HepG2 (cell line): ENCODE results near the gene GYS1. TPM values are rescaled to one million over a fixed set of nuclear protein-coding genes. Genes with fewer than 3 reads are reported as not detected.

Experiments
- AKNA ChIP-seq: sonication (generic); formaldehyde crosslinking; IDR thresholded peaks from 2 replicates; pipeline ENCODE4 v1.4.0; 2020; ENCODE audit warnings: missing genetic modification reagents, borderline replicate concordance
- ATF7-NPFF ChIP-seq: sonication (generic); formaldehyde crosslinking; IDR thresholded peaks from 2 replicates; pipeline ENCODE4 v1.8.1; 2023; ENCODE audit warnings: mild to moderate bottlenecking, low read depth, missing genetic modification reagents, moderate library complexity
- BATF2 ChIP-seq: sonication (generic); formaldehyde crosslinking; IDR thresholded peaks from 2 replicates; pipeline ENCODE4 v1.8.0; 2022; ENCODE audit warnings: mild to moderate bottlenecking, missing genetic modification reagents, moderate library complexity
- CHCHD3 ChIP-seq: sonication (generic); formaldehyde crosslinking; IDR thresholded peaks from 2 replicates; pipeline ENCODE4 v1.8.0; 2022; ENCODE audit warnings: mild to moderate bottlenecking, missing genetic modification reagents, moderate library complexity
- HNRNPH1 ChIP-seq: fragments of 200-400 bp; formaldehyde crosslinking; optimal IDR thresholded peaks from 2 replicates; pipeline ENCODE3; 2017; ENCODE audit warnings: mild to moderate bottlenecking, low read depth, low read length
- HOMEZ ChIP-seq: IDR thresholded peaks from 2 replicates; pipeline ENCODE4 v1.6.1; 2016; ENCODE audit warnings: low read depth
- HOXA3 ChIP-seq: sonication (generic); formaldehyde crosslinking; IDR thresholded peaks from 2 replicates; pipeline ENCODE4 v1.5.0; 2020; ENCODE audit warnings: missing genetic modification reagents
- MAFG ChIP-seq: sonication (generic); formaldehyde crosslinking; IDR thresholded peaks from 2 replicates; pipeline ENCODE4 v1.5.1; 2020; ENCODE audit warnings: mild to moderate bottlenecking, missing genetic modification reagents
- MTA3 ChIP-seq: sonication (generic); formaldehyde crosslinking; IDR thresholded peaks from 2 replicates; pipeline ENCODE4 v1.4.0; 2020; ENCODE audit warnings: missing genetic modification reagents
- NR2F2 ChIP-seq: IDR thresholded peaks from 2 replicates; pipeline ENCODE4 v1.6.1; 2012; ENCODE audit warnings: low read depth, inconsistent platforms, borderline replicate concordance
- PAXIP1 ChIP-seq: sonication (generic); formaldehyde crosslinking; conservative IDR thresholded peaks from 2 replicates; pipeline ENCODE4 v1.4.0; 2020; ENCODE audit warnings: mild to moderate bottlenecking, missing genetic modification reagents, moderate library complexity
- PHF5A ChIP-seq: IDR thresholded peaks from one replicate; pipeline ENCODE4 v1.6.1; 2018; ENCODE audit warnings: low read depth, missing genetic modification reagents; ENCODE audit not compliant: unreplicated experiment
- RNF2 ChIP-seq: fragments of 450-650 bp; conservative IDR thresholded peaks from 2 replicates; pipeline ENCODE4 v1.6.1; 2016; ENCODE audit warnings: low read depth
- TP53 ChIP-seq: sonication (generic); formaldehyde crosslinking; conservative IDR thresholded peaks from 2 replicates; pipeline ENCODE4 v1.4.0; 2020; ENCODE audit warnings: missing genetic modification reagents
- ZNF629 ChIP-seq: sonication (generic); formaldehyde crosslinking; conservative IDR thresholded peaks from 2 replicates; pipeline ENCODE4 v1.5.0; 2020; ENCODE audit warnings: missing genetic modification reagents
- ZNF704 ChIP-seq: sonication (generic); formaldehyde crosslinking; IDR thresholded peaks from 2 replicates; pipeline ENCODE4 v1.8.1; 2023; ENCODE audit warnings: mild to moderate bottlenecking, inconsistent platforms, moderate library complexity, missing genetic modification reagents, borderline replicate concordance
- polyA plus RNA-seq, 8 experiments: library from polyadenylated mRNA; depleted of rRNA in 3 of 8; stranded (reverse) in 7 of 8; unstranded in 1 of 8; fragments of >200 nt; fragmentation: Illumina TruSeq in 4 of 8; extraction: Trizol in 4 of 8; gene quantifications; 2 replicates each; pipeline versions ENCODE4 v1.2.1 to v1.2.3, GENCODE V29; 2011 to 2016; ENCODE audit warnings: low read depth in 4 of 8, missing spikeins in 1 of 8, mixed read lengths in 1 of 8; ENCODE audit not compliant: insufficient read depth in 1 of 8
- total RNA-seq, 5 experiments: library from RNA; depleted of rRNA; stranded (reverse); fragments of >200 nt; fragmentation: Illumina TruSeq; extraction: Trizol; gene quantifications; 2 replicates each; pipeline ENCODE4 v1.2.3, GENCODE V29; 2016; ENCODE audit warnings: low read depth in 1 of 5

GYS1 gene
- total and polyA plus RNA-seq, 2 of the 13 experiments (the other 11 are each of a cell fraction or from before 2014, with no cell fraction given), result 18.4 to 42.1 TPM

- 0 out of 2 replicates have a peak, but pooled peaks have one; percentile 85 for TF ChIP-seq AKNA (CRISPR knock-in tag)
- TF ChIP-seq CHCHD3, result no peak
- TF ChIP-seq ZNF629, result peak; percentile 40; the same call in 1 of the 2 replicates
- peak; percentile 86 for TF ChIP-seq ATF7-NPFF (CRISPR knock-in tag)
- no peak for TF ChIP-seq PHF5A (CRISPR knock-in tag)
- peak; percentile 82; the same call in 1 of the 2 replicates for TF ChIP-seq BATF2
- peak; percentile 54 for TF ChIP-seq PAXIP1 (CRISPR knock-in tag)
- TF ChIP-seq TP53 (CRISPR knock-in tag), result peak; percentile 85
- TF ChIP-seq NR2F2, result peak; percentile 53; the same call in 1 of the 2 replicates
- TF ChIP-seq HNRNPH1, result no peak
- peak; percentile 29; the same call in 1 of the 2 replicates for TF ChIP-seq HOMEZ (CRISPR knock-in tag)
- peak; percentile 86 for TF ChIP-seq ZNF704 (CRISPR knock-in tag)
- peak; percentile 41; the same call in 1 of the 2 replicates for TF ChIP-seq HOXA3 (CRISPR knock-in tag)
- TF ChIP-seq MTA3 (CRISPR knock-in tag), result no peak
- TF ChIP-seq MAFG, result no peak
- peak; percentile 67 for TF ChIP-seq RNF2
Observed at GRCh38 chr19:48965040-48965805, 27.9 kb downstream of the GYS1 start, which contains the start of gene FTL (continued).
